IPS-15b (cell line): ENCODE measurements around the gene TLE4.
"Not testable (repeated sequence)": the region's sequence is repeated elsewhere in the genome, so short reads cannot be mapped to it uniquely, and the experiment has no call there.

ENCODE experiments used
- H3K27me3 ChIP-seq: one replicate; pipeline ENCODE4 v1.6.1; 2013; ENCODE audit warnings: low read length; ENCODE audit not compliant: control insufficient read depth, insufficient read depth
- H3K36me3 ChIP-seq: one replicate; pipeline ENCODE4 v1.6.1; 2013; ENCODE audit warnings: low read length; ENCODE audit not compliant: control insufficient read depth, insufficient read depth
- H3K4me1 ChIP-seq: one replicate; pipeline ENCODE4 v1.6.1; 2013; ENCODE audit warnings: mild to moderate bottlenecking, low read length; ENCODE audit not compliant: control insufficient read depth, insufficient read depth
- H3K4me3 ChIP-seq: one replicate; pipeline ENCODE4 v1.5.1; 2013; ENCODE audit warnings: low read depth, low read length
- H3K9ac ChIP-seq: one replicate; pipeline ENCODE4 v1.6.1; 2013; ENCODE audit warnings: low read depth, mild to moderate bottlenecking, low read length
- H3K9me3 ChIP-seq: one replicate; pipeline ENCODE4 v1.6.1; 2013; ENCODE audit warnings: mild to moderate bottlenecking, low read length; ENCODE audit not compliant: control insufficient read depth, insufficient read depth

The TLE4 gene

GRCh38 chr9:79588488-79589223, 16.9 kb downstream of the TLE4 start:
- H3K9ac ChIP-seq, result no peak overlapping the region
- H3K9me3 ChIP-seq, result no peaks in the 10 kb centered on the region
- H3K27me3 ChIP-seq, result no peaks in the 10 kb centered on the region
- H3K4me3 ChIP-seq, result no peak overlapping the region
- H3K4me1 ChIP-seq, result peaks cover 8% of the 10 kb centered on the region
- H3K36me3 ChIP-seq, result no peaks in the 10 kb centered on the region

- Histone ChIP-seq H3K9me3 (no peaks in the 10 kb centered on the region), H3K36me3 (no peaks in the 10 kb centered on the region), H3K9ac (no peak overlapping the region), H3K4me1 (no peaks in the 10 kb centered on the region), H3K27me3 (no peaks in the 10 kb centered on the region), H3K4me3 (no peak overlapping the region)
Observed at GRCh38 chr9:79591458-79591857, 19.7 kb downstream of the TLE4 start.

GRCh38 chr9:79592726-79593493, 21.1 kb downstream of the TLE4 start:
- H3K9ac ChIP-seq, result no peak overlapping the region
- no peaks in the 10 kb centered on the region for H3K36me3 ChIP-seq
- no peak overlapping the region for H3K4me3 ChIP-seq
- H3K9me3 ChIP-seq, result no peaks in the 10 kb centered on the region
- H3K4me1 ChIP-seq, result no peaks in the 10 kb centered on the region
- no peaks in the 10 kb centered on the region for H3K27me3 ChIP-seq

GRCh38 chr9:79598562-79599345, 27.0 kb downstream of the TLE4 start:
- no peaks in the 10 kb centered on the region for H3K9me3 ChIP-seq

GRCh38 chr9:79600466-79600865, 28.7 kb downstream of the TLE4 start:
- Histone ChIP-seq H3K27me3 (no peaks in the 10 kb centered on the region), H3K4me1 (no peaks in the 10 kb centered on the region), H3K4me3 (no peak overlapping the region), H3K9me3 (no peaks in the 10 kb centered on the region), H3K9ac (no peak overlapping the region), H3K36me3 (no peaks in the 10 kb centered on the region)

More at GRCh38 chr9:79598562-79599345, 27.0 kb downstream of the TLE4 start:
- Histone ChIP-seq H3K36me3 (no peaks in the 10 kb centered on the region), H3K4me3 (no peak overlapping the region), H3K9ac (no peak overlapping the region), H3K4me1 (no peaks in the 10 kb centered on the region), H3K27me3 (no peaks in the 10 kb centered on the region)

- Histone ChIP-seq H3K4me3 (no peak overlapping the region), H3K36me3 (no peaks in the 10 kb centered on the region), H3K9ac (no peak overlapping the region), H3K27me3 (no peaks in the 10 kb centered on the region), H3K4me1 (no peaks in the 10 kb centered on the region), H3K9me3 (no peaks in the 10 kb centered on the region)
Observed at GRCh38 chr9:79603222-79603920, 31.6 kb downstream of the TLE4 start.

- Histone ChIP-seq H3K9ac (no peak overlapping the region), H3K36me3 (no peaks in the 10 kb centered on the region), H3K4me1 (no peaks in the 10 kb centered on the region), H3K9me3 (no peaks in the 10 kb centered on the region), H3K4me3 (no peak overlapping the region), H3K27me3 (no peaks in the 10 kb centered on the region)
Observed at GRCh38 chr9:79604149-79604548, 32.4 kb downstream of the TLE4 start.

- no peaks in the 10 kb centered on the region for H3K9me3 ChIP-seq
- H3K9ac ChIP-seq, result no peak overlapping the region
- H3K4me1 ChIP-seq, result no peaks in the 10 kb centered on the region
- H3K27me3 ChIP-seq, result no peaks in the 10 kb centered on the region
- no peaks in the 10 kb centered on the region for H3K36me3 ChIP-seq
- no peak overlapping the region for H3K4me3 ChIP-seq
Observed at GRCh38 chr9:79604921-79605562, 33.3 kb downstream of the TLE4 start.

GRCh38 chr9:79606529-79606928, 34.8 kb downstream of the TLE4 start:
- not testable (repeated sequence) for H3K4me3 ChIP-seq, H3K36me3 ChIP-seq, H3K9ac ChIP-seq, H3K9me3 ChIP-seq, H3K4me1 ChIP-seq, H3K27me3 ChIP-seq

GRCh38 chr9:79609468-79610018, 37.8 kb downstream of the TLE4 start:
- H3K9me3 ChIP-seq, result no peaks in the 10 kb centered on the region
- no peaks in the 10 kb centered on the region for H3K36me3 ChIP-seq
- H3K4me3 ChIP-seq, result no peak overlapping the region
- peaks cover 15% of the 10 kb centered on the region for H3K4me1 ChIP-seq
- H3K9ac ChIP-seq, result no peak overlapping the region
- no peaks in the 10 kb centered on the region for H3K27me3 ChIP-seq
